Skeletal muscle satellite cell (primary cell): Measurements from ENCODE around the gene AMER3.

Experiments
- H3K27me3 ChIP-seq: 2 replicates; pipeline ENCODE4 v1.7.0; 2013; ENCODE audit warnings: low read length; ENCODE audit not compliant: control insufficient read depth, insufficient read depth
- H3K36me3 ChIP-seq: 2 replicates; pipeline ENCODE4 v1.7.0; 2013; ENCODE audit warnings: mild to moderate bottlenecking, control low read depth, low read length; ENCODE audit not compliant: insufficient read depth
- H3K4me1 ChIP-seq: 2 replicates; pipeline ENCODE4 v1.7.0; 2013; ENCODE audit warnings: low read length; ENCODE audit not compliant: control insufficient read depth, insufficient read depth
- H3K4me2 ChIP-seq: 2 replicates; pipeline ENCODE4 v1.7.0; 2013; ENCODE audit warnings: mild to moderate bottlenecking, low read length
- H3K4me3 ChIP-seq: 2 replicates; pipeline ENCODE4 v1.7.0; 2013; ENCODE audit warnings: low read length
- H3K9ac ChIP-seq: 2 replicates; pipeline ENCODE4 v1.7.0; 2013; ENCODE audit warnings: mild to moderate bottlenecking, low read depth, low read length, moderate library complexity
- H3K9me3 ChIP-seq: replicated peaks from 2 replicates; pipeline ENCODE4 v1.7.0; 2013; ENCODE audit warnings: mild to moderate bottlenecking, control low read depth, low read length

AMER3 gene

DNA sequence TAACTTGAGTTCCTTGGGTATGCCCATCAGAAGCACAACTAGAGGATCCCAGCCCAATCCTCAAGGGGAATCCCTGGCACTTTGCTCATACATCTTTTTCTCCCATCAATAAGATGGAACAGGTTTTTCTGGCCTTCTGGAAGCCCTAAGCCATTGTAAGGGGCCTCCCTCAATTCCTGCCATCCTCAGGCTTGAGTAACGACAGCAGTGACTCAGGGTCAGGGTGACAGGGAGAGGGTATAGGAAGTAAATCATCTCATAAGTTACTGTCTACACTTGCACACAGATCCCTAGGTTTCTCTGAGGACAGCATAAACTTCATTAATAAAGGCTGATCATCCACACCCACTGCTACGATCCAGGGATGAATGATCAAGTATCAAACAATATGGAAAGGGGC is 35.0 kb downstream of the AMER3 start:
- no peaks in the 10 kb centered on the region for H3K9me3 ChIP-seq
- H3K4me2 ChIP-seq, result no peak overlapping the region
- H3K4me1 ChIP-seq, result no peaks in the 10 kb centered on the region
- H3K27me3 ChIP-seq, result peaks cover 5% of the 10 kb centered on the region
- H3K9ac ChIP-seq, result no peak overlapping the region
- H3K36me3 ChIP-seq, result no peaks in the 10 kb centered on the region
- no peak overlapping the region for H3K4me3 ChIP-seq

DNA sequence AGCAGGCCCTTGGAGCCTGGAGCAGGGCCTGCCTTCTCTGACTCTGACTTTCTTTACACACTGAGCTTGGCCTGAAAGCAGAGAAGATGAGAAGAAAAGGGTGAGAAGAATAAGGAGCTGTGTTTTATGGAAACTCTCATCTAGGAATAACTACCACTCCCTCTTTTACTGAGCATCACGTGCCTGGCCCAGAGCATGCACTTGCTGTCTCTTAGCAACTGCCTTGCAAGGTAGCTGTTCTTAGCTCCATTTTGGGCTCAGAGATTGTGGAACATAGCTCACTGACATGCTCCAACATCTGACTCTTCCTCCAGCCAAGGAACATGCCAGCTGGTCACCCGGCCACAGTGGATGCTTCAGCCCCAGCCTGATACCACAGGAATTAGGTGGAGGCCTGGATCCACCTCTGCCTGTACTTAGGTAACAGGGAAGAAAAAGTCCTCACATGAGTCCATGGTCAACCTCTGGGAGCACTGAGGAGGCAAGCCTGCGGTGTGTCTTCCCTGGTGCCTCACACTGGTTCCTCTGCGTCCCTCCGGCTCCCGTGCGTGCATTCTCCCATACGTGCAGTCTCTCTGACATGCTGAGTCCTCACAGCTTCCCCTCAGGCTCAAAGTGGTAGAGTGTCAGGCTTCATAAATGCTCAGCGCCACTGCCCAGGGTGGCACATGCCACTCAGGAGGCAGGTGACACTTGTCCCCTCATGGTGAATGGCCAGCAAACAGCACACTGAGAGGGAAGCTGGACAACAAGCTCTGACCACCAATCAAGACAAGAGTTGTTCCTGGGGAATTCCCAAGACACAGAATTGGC is 35.7 kb downstream of the AMER3 start:
- peaks cover 5% of the 10 kb centered on the region for H3K27me3 ChIP-seq
- no peak overlapping the region for H3K9ac ChIP-seq
- H3K36me3 ChIP-seq, result no peaks in the 10 kb centered on the region
- no peak overlapping the region for H3K4me3 ChIP-seq
- no peak overlapping the region for H3K4me2 ChIP-seq
- H3K4me1 ChIP-seq, result no peaks in the 10 kb centered on the region
- H3K9me3 ChIP-seq, result no peaks in the 10 kb centered on the region

DNA sequence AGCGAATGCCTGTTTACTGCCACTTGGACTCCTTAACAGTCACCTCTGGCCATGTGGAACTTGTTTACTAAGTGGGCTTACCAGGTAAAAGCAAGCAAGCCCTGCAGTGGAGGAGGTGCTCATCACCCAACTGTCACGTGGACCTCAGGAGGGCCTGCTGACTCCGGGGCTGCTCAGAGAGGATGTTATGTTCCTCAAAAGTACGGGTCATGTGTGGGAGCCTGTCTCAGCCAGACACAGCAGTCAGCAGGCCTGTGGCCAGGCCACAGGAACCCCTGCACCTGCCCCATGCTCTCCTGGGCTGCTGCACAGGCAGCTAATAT is 36.2 kb downstream of the AMER3 start:
- Histone ChIP-seq H3K36me3 (no peaks in the 10 kb centered on the region), H3K27me3 (peaks cover 5% of the 10 kb centered on the region), H3K4me2 (no peak overlapping the region), H3K9me3 (no peaks in the 10 kb centered on the region), H3K9ac (no peak overlapping the region), H3K4me3 (no peak overlapping the region), H3K4me1 (no peaks in the 10 kb centered on the region)

DNA sequence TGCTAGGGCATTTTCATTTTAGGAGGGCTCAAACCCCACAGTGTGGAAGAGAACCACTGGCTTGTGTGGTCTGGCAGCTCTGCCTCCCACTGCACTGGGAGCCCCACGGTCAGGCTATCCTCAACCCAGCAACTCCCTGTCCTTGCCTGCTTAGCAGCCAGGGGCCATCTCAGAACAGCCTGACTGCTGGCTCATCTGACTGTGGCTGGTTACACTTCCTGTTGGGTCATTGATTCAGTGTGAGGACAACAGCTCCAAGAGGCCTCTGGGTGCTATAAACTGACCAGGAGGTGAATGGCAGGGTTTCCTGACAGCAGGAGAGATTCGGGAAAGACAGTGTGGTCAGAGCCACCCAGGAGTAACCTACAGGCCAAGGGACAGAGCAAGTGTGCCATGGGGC is 40.1 kb downstream of the AMER3 start:
- Histone ChIP-seq H3K9me3 (no peaks in the 10 kb centered on the region), H3K9ac (no peak overlapping the region), H3K27me3 (peaks cover 5% of the 10 kb centered on the region)

DNA sequence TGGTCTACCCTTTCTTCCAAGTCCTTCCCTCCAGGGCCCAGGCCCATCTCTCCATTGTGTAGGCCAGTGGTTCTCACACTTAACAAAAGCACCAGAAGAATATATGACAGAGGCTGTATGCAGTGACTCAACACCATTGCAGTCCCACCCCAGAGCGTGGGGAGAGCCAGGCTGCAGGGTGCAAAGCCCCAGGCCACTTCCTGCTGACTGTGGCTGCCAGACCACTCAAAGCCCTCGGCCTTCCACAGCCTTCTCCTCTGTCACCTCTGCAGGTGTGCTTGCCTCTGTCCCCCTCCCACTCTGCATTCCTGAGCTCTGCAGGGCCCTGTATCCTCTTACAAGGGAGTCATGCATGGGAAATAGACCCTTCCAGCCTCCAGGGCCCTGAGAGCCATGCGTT is 41.0 kb downstream of the AMER3 start:
- H3K4me1 ChIP-seq, result no peaks in the 10 kb centered on the region
- no peak overlapping the region for H3K4me2 ChIP-seq
- H3K36me3 ChIP-seq, result no peaks in the 10 kb centered on the region
- no peaks in the 10 kb centered on the region for H3K9me3 ChIP-seq
- no peak overlapping the region for H3K9ac ChIP-seq
- no peak overlapping the region for H3K4me3 ChIP-seq
- H3K27me3 ChIP-seq, result peaks cover 5% of the 10 kb centered on the region

More for the DNA sequence above, 40.1 kb downstream of the AMER3 start:
- H3K4me3 ChIP-seq, result no peak overlapping the region
- no peak overlapping the region for H3K4me2 ChIP-seq
- H3K36me3 ChIP-seq, result no peaks in the 10 kb centered on the region
- no peaks in the 10 kb centered on the region for H3K4me1 ChIP-seq

DNA sequence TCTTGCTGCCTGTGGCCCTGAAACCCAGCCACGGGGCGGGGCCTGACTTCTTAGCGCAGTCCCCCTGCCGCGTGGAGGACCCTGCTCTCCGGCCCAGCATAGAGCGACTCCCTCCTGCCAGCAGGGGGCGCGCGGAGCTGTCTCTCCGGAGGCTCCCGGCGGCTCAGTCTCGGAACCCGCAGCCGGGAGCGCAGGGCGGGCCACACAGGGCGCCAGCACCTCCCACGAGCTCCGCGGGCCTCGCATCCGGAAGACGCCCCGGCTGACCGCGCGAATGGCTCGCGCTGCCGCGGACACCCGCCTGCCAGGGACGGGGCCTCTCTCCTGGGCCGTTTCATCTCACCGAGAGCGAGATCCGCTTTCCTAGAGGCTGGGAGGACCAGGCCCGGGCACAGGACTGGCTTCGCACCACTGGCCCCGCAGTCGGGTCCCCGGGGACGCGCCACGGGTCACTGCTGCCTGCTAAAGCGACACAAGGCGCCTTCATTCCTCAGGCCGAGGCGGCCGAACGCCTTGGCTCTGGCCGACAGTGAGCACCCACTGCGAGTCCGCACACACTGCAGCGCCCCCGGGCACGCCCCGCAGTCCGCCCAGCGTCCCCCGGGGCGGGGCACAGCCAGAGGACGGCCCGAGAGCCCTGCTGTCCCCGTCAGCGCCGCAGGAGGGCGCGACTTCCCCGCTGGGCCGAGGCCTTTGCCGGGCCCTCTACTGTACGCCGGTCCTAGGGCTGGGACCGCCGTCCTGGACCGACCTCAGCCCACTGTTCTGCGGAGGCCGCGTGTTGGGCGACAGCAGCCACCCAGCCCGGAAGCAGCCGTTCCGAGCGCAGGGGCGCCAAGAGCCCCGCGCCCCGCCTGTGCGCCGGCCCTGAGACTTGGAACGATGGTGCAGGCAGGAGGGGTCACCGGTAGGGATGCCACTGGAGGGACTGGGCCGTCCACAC is 42.4 kb downstream of the AMER3 start:
- Histone ChIP-seq H3K9ac (peak overlapping the region; percentile 94), H3K36me3 (no peaks in the 10 kb centered on the region), H3K4me1 (no peaks in the 10 kb centered on the region), H3K4me3 (peak overlapping the region; percentile 99), H3K4me2 (peak overlapping the region; percentile 100), H3K9me3 (no peaks in the 10 kb centered on the region), H3K27me3 (peaks cover under 1% of the 10 kb centered on the region)

DNA sequence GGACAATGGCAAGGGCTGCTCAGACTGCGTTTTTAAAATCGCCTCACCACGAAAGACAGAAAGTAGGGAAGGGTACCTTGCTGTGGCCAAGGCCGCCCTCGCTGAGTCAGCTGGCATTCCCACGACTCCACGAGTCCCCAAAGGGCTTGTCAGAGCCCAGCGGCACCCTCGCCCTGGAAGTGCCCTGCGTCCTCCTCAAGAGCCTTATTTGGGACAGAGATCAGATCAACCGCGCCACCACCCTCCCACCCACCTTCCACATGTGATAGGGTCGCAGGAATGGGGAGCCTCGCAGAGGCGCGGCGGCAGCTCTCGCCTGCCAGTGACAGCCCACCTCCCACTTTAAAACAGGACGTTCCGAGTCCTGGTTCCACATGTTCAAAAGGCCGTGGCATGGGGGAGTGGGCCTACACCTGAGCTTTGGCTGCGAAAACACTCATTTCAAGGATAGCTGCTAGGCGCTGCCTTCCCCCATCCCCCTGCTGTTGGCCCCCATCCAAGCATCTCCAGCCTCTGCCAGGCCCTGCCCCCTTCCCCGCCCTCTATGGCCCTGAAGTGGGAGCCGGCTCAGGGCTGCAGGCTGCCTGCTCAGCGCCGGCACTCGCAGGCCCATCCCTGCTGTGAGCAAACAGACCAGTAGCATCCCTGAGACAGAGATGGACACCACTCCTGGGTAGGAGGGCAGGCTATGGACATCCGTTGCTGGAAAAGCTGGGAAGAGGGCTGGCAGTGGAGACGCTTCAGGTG is 43.3 kb downstream of the AMER3 start:
- Histone ChIP-seq H3K4me1 (no peaks in the 10 kb centered on the region), H3K4me2 (peak overlapping the region; percentile 100), H3K36me3 (no peaks in the 10 kb centered on the region), H3K27me3 (no peaks in the 10 kb centered on the region), H3K9ac (peak overlapping the region; percentile 94), H3K9me3 (no peaks in the 10 kb centered on the region), H3K4me3 (peak overlapping the region; percentile 99)

DNA sequence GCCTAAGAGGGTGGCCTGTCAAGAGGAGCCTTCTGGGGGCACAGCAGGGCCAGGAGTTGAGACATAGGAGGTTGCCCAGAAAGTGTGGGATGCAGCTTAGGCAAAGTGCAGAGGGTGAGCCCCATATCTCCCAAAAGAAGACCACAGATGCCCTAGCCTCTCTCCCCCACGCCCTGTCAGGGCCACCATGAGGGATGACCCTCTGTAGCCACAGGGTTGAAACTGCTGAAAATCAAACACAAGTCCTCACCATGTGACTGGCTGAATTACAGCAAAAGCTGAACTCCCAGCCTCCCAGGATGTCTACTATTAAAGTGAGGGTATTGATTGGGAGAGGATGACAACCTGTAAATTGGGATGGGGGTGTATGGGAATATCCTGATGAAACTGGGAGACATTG is 44.0 kb downstream of the AMER3 start:
- Histone ChIP-seq H3K36me3 (no peaks in the 10 kb centered on the region), H3K9me3 (no peaks in the 10 kb centered on the region), H3K4me1 (no peaks in the 10 kb centered on the region), H3K4me2 (no peak overlapping the region), H3K27me3 (no peaks in the 10 kb centered on the region), H3K4me3 (no peak overlapping the region), H3K9ac (no peak overlapping the region)

DNA sequence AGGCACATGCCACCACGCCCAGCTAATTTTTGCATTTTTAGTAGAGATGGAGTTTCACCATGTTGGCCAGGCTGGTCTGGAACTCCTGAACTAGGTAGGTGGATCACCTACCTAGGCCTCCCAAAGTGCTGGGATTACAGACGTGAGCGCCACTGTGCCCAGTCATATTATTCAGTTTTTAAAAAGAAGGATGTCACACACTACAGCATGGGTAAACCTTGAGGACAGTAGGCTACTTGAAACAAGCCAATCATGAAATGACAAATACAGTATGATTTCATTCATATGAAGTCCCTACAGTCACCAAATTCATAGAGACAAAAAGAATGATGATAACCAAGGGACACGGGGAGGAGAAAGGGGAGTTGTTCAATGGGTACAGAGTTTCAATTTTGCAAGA is 50.3 kb downstream of the AMER3 start:
- H3K4me2 ChIP-seq, result no peak overlapping the region
- H3K4me1 ChIP-seq, result no peaks in the 10 kb centered on the region
- no peaks in the 10 kb centered on the region for H3K27me3 ChIP-seq
- H3K36me3 ChIP-seq, result no peaks in the 10 kb centered on the region
- no peaks in the 10 kb centered on the region for H3K9me3 ChIP-seq
- H3K4me3 ChIP-seq, result no peak overlapping the region
- H3K9ac ChIP-seq, result no peak overlapping the region

DNA sequence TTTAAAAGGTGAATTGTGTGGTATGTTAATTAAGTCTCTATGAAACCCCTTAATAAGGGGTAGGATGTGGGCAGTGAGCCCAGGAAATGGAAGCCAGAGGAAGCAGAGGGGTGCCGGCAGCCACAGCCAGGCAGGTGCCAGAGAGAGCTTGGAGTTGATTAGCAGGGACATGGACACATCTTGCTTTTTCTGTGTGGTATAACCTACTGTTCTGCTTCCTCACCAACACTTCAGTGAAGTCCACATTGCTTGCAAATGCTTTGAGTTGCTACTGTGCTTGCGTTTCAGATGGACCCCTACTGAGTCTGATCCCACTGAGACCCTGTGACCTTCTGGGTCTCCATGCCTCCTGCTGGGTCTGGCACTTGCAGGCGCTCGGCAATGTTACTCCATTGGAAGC is 51.0 kb downstream of the AMER3 start:
- H3K36me3 ChIP-seq, result no peaks in the 10 kb centered on the region
- H3K4me1 ChIP-seq, result no peaks in the 10 kb centered on the region

DNA sequence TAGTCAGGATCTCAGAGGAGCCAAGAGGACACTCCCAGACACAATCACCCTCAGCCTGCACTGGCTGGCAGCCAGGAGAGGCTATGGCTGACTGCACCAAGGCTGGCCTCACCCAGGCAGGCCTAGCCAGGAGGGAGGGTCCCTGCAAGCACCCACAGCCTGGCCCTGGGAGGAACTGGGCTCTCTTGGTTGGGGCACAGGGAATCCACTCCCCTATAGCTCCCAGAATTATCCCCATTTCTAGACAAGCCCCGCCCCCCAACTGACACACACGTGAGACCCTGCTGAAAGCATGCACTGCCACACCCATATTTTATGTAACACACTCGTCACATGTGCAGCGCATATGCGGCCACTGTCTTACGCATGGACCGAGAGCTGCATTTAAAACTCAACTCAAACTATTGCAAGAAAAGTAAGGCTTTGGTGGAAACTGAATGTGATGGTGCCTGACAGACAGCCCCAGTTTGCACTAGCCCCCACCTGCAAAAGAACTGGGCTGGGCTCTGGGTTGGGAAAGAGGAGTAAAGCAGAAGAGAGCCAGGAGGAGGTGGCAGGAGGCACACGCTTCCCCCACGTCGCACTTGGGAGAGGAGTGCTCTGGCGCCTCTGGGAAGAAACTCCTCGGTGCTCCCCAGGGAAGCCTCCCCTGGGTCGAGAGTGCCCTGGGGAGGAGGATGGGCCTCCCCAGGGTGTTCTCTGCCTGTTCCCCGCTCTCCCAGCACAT is 52.5 kb downstream of the AMER3 start:
- H3K4me3 ChIP-seq, result no peak overlapping the region
- no peak overlapping the region for H3K9ac ChIP-seq
- H3K4me1 ChIP-seq, result no peaks in the 10 kb centered on the region
- H3K36me3 ChIP-seq, result no peaks in the 10 kb centered on the region
- H3K27me3 ChIP-seq, result no peaks in the 10 kb centered on the region
- no peak overlapping the region for H3K4me2 ChIP-seq
- no peaks in the 10 kb centered on the region for H3K9me3 ChIP-seq

More for the DNA sequence above, 51.0 kb downstream of the AMER3 start:
- Histone ChIP-seq H3K9me3 (no peaks in the 10 kb centered on the region), H3K4me2 (no peak overlapping the region), H3K27me3 (no peaks in the 10 kb centered on the region), H3K9ac (no peak overlapping the region), H3K4me3 (no peak overlapping the region)
